GM20431 (cell line): Measurements from ENCODE around the gene UBALD1.
"Not testable (repeated sequence)": the region's sequence is repeated elsewhere in the genome, so short reads cannot be mapped to it uniquely, and the experiment has no call there.

ENCODE experiments used
- in situ Hi-C: fragments of 300-500 bp; cut with MseI, MboI; formaldehyde crosslinking; loops from one replicate; pipeline ENCODE4 v1.15.0; 2020; ENCODE audit warnings: low sequenced_read_pairs; ENCODE audit not compliant: unreplicated experiment

Gene UBALD1

GRCh38 chr16:4614571-4615383, at the start of gene UBALD1:
TSS of gene UBALD1 (minus strand) at chr16:4614888. CDS start at chr16:4614797, 91 bp downstream.
- in situ Hi-C loops, result no loop called here

DNA sequence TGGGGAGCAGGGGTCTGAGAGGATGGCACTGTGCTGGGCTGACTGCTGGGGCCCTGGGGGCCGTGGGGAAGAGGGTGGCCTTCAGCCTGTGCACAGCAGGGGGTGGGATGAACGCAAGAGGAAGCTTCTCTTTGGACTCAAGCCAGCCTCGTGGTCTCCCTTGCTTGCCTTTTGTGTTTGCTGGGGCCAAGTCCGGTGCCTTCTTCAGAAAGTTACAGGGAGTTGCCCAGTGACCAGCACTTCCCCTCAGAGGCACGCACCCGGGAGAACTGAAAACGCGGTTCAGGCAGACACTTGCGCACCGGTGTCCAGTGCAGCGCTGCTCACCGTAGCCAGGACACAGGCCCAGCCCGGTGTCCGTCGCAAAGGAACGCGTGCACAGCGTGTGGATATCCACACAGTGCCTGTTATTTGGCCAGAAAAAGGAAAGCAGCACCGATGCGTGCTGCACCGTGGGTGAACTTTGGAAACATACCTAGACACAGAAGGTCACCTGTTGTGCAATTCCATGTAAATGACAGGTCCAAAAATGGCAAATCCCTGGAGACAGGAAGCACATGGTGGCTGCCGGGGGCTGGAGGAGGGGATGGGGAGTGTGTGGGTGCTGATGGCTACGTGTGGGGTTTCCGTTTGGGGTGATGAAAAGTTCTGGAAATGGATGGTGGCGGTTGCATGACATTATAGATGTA, 49.2 kb upstream of the UBALD1 start:
- in situ Hi-C loops, result no loop called here

- in situ Hi-C loops, result no loop called here
Observed at GRCh38 chr16:4663465-4663776, 48.7 kb upstream of the UBALD1 start.

- in situ Hi-C loops, result no loop called here
Observed at GRCh38 chr16:4661661-4662060, 47.0 kb upstream of the UBALD1 start.

- in situ Hi-C loops, result no loop called here
Observed at GRCh38 chr16:4660454-4661007, 45.8 kb upstream of the UBALD1 start.

GRCh38 chr16:4659363-4660353, 45.0 kb upstream of the UBALD1 start:
- in situ Hi-C loops, result no loop called here

DNA sequence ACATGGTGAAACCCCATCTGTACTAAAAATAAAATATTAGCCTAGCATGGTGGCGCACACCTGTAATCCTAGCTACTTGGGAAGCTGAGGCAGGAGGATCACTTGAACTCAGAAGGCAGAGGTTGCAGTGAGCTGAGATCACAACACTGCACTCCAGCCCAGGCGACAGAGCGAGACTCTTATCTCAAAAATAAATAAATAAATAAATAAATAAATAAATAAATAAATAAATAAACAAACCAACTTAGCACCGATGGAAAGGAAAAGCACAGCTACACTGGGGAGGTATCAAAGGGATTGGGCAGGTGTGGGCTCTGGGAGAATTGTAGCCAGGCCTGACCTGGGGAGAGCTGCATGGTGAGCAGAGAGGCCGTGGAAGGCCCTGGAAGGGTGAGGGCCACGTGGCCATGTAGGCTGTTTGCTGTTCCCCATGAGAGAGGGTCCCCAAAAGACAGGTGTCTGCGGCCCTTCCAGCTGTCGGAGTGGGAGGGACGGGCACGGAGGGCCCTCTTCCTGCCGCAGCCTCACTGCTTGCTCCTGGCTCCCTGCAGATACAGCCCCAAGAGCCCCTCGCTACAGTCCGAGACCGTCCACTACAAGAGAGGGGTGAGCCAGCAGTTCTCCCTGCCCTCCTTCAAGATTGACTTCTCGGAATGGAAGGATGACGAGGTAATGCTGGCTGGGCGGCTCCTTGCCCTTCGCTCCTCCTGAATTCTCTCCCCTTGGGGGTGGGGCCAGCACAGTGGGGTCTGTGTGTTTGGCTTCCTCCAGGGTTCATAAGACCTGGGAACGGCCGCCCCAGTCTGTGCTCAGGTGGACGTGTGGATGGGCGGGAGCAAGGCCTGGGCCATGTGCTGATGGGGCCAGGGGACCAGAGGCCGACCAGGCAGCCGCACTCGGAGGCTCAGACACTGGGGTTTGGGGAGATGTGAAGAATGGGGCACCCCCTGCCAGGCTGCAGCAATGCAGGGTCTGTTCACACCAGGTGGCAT, 42.3 kb upstream of the UBALD1 start:
- in situ Hi-C loops, result no loop called here

GRCh38 chr16:4656221-4656620, 41.5 kb upstream of the UBALD1 start:
- in situ Hi-C loops, result no loop called here

DNA sequence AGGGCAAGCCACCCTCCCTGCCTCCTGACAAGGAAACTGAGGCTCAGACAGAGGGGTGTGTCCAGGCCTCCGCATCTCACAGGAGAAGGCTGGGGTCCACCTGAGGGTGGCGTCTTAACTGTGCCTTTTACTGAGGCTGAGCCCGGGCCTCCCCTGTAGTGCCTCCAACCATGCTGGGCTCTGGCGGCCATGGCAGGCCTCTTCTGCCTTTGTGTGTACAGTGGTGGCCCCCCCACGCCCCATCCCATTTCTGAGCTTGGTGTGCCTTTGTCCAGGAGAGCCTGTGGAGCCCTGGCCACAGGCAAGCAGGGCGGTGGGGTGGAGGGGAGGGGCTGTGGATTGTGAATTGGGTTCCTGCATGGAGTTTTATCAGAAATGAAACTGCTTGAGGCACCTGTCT, 41.1 kb upstream of the UBALD1 start:
- in situ Hi-C loops, result no loop called here

DNA sequence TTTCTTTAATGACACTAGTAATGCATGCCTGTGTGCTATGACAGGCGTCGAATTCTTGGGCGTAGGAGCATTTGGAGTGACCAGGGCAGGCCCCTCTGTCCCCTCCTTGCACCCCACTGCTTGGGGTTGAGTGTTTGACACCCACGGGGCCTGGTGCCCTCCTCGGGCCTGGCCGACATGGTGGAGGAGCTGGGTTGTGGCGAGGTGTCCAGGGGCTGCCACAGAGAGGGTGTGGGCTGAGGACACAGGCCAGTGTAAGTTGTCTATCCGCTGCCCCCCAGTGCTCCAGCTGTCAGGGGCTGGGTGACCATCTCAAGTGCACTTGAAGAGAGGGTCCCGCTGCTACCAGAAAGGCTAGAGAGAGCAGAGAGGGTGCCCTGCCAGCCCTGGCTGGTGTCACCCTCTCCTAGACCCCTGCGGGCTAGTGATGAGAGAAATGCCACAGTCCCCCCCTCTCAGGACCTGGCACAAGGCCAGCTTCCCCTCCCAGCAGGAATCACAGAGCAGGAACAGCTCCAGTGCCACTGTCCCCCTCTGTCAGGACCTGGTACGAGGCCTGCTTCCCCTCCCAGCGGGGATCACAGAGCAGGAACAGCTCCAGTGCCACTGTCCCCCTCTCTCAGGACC, 40.4 kb upstream of the UBALD1 start:
- in situ Hi-C loops, result no loop called here

- in situ Hi-C loops, result no loop called here
Observed at GRCh38 chr16:4654011-4654963, 39.6 kb upstream of the UBALD1 start.

DNA sequence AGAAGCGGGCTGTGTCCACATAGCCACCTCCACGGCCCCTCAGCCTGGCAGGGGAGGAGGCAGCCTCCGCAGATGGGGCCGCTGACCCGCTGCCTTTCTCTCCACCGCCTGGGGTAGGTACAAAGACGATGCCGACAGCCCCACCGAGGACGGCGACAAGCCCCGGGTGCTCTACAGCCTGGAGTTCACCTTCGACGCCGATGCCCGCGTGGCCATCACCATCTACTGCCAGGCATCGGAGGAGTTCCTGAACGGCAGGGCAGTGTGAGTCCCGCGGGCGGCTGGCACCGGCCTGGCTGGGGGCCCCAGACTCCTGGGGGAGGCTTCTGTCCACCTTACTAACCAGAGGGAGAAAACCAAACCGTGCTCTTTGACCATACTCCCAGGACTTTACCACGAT, 37.9 kb upstream of the UBALD1 start:
- in situ Hi-C loops, result no loop called here

DNA sequence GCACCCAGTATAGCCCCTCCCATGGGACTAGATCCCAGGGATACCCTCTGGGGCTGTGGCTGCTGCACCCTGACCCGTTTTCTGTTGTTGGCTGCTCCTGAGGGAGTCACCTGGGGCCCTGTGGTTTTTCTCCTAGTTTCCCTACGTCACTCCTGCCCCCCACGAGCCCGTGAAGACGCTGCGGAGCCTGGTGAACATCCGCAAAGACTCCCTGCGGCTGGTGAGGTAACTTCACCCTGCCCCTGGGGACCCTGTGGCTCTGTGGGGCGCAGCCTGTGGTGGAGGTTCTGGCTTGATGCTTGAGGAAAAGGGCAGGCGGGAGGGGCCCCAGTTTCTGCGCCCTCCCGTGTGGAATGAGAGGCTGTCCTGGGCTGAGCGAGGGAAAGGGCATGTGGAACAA, 37.1 kb upstream of the UBALD1 start:
- in situ Hi-C loops, result no loop called here

GRCh38 chr16:4650443-4651074, 35.9 kb upstream of the UBALD1 start:
- in situ Hi-C loops, result not testable (repeated sequence)

GRCh38 chr16:4649744-4650442, 35.2 kb upstream of the UBALD1 start:
- in situ Hi-C loops, result no loop called here

- in situ Hi-C loops, result no loop called here
Observed at GRCh38 chr16:4648917-4649316, 34.2 kb upstream of the UBALD1 start.

DNA sequence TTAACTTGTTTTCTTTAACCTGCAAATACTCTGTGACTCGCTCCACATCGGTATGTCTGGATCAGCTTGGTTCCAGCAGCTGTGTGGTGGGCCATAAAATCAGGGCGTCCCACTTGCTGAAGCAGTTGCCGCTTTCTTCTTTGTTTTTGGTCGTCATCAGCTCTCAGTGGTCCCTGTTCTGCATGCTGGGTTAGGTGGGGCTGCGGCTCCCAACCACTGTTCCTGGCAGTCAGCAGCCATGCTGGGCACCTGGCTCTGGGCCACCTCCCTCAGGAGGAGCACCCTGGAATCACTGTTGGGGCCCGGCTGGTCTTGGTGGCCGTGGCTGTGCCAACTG, 32.9 kb upstream of the UBALD1 start:
- in situ Hi-C loops, result no loop called here
